Activated CD8-positive, alpha-beta T cell treated with anti-CD3 and anti-CD28 coated beads, Interleukin-2, amount 10 ng/mL, durations not matched to agents 7 days and 5 days (primary cell): Measurements from ENCODE around the gene LYST. TPM values are rescaled to one million over a fixed set of nuclear protein-coding genes. Genes with fewer than 3 reads are reported as not detected.
"Not testable (repeated sequence)": the region's sequence is repeated elsewhere in the genome, so short reads cannot be mapped to it uniquely, and the experiment has no call there.

Experiments used
- ATAC-seq: fragments of 150-1000 bp; cut with Tn5 transposase; one replicate; pipeline ENCODE4 v1.10.0; 2021; ENCODE audit warnings: moderate library complexity
- CTCF ChIA-PET: fragments of 350-600 bp; sonication (Branson Sonifier 250); formaldehyde crosslinking; loops from one replicate; lab custom pipeline; 2021; ENCODE audit warnings: antibody characterized with exemption; lab: Charles Lee
- POLR2A ChIA-PET: fragments of 350-600 bp; sonication (Branson Sonifier 250); formaldehyde crosslinking; loops from one replicate; lab custom pipeline; 2021; ENCODE audit warnings: antibody characterized with exemption; lab: Charles Lee
- DNase-seq: peaks from one replicate; pipeline ENCODE4 v3.0.0-alpha.2; 2020
- H3K27ac Mint-ChIP-seq: one replicate; pipeline ENCODE4 v1.8.0; 2021; ENCODE audit warnings: mild to moderate bottlenecking, mixed read lengths
- H3K27me3 Mint-ChIP-seq: one replicate; pipeline ENCODE4 v1.8.0; 2021; ENCODE audit warnings: low read depth, mixed read lengths
- H3K36me3 Mint-ChIP-seq: one replicate; pipeline ENCODE4 v1.8.0; 2021; ENCODE audit warnings: low read depth, mixed read lengths
- H3K4me1 Mint-ChIP-seq: one replicate; pipeline ENCODE4 v1.8.0; 2021; ENCODE audit warnings: low read depth, mixed read lengths
- H3K4me3 Mint-ChIP-seq: one replicate; pipeline ENCODE4 v1.8.0; 2021; ENCODE audit warnings: mild to moderate bottlenecking, mixed read lengths
- H3K9me3 Mint-ChIP-seq: one replicate; pipeline ENCODE4 v1.8.0; 2022; ENCODE audit warnings: mixed read lengths; ENCODE audit not compliant: insufficient read depth
- total RNA-seq, 2 experiments: library from RNA; stranded (reverse); gene quantifications; one replicate each; pipeline ENCODE4 v1.2.3, GENCODE V29; 2021

LYST gene
- total RNA-seq, 2 experiments from 2014 or later = 26.2 to 28.6 TPM

- no peaks in the 10 kb centered on the region for H3K27me3 Mint-ChIP-seq
- no peak for DNase-seq
- no peaks in the 10 kb centered on the region for H3K9me3 Mint-ChIP-seq
- H3K4me1 Mint-ChIP-seq = peaks cover 22% of the 10 kb centered on the region
- POLR2A ChIA-PET = interaction anchor here (1.2 kb wide), 1 partner anchor 14 kb away, joined by 3 read pairs; no protein-coding TSS in a partner anchor
- CTCF ChIA-PET = interaction anchor here (1.6 to 3.5 kb wide), 2 partner anchors 41 to 65 kb away, joined by 6 to 16 read pairs; no protein-coding TSS in a partner anchor
- no peak overlapping the region for H3K4me3 Mint-ChIP-seq
- H3K36me3 Mint-ChIP-seq = peaks cover 2% of the 10 kb centered on the region
- no peak for ATAC-seq
- H3K27ac Mint-ChIP-seq = no peak overlapping the region
These were observed 39.7 kb upstream of the LYST start for GRCh38 chr1:235906436-235906835.

- DNase-seq, H3K36me3 Mint-ChIP-seq, H3K9me3 Mint-ChIP-seq, H3K4me3 Mint-ChIP-seq, ATAC-seq, CTCF ChIA-PET, H3K27ac Mint-ChIP-seq, POLR2A ChIA-PET, H3K27me3 Mint-ChIP-seq: not testable (repeated sequence)
- H3K4me1 Mint-ChIP-seq = peaks cover 29% of the 10 kb centered on the region
These were observed 37.1 kb upstream of the LYST start for GRCh38 chr1:235903809-235904208.

- Mint-ChIP-seq H3K27me3 (no peaks in the 10 kb centered on the region), H3K36me3 (peaks cover 2% of the 10 kb centered on the region), H3K4me1 (peaks cover 33% of the 10 kb centered on the region), H3K27ac (no peak overlapping the region), H3K4me3 (no peak overlapping the region), H3K9me3 (no peaks in the 10 kb centered on the region)
- ChIA-PET CTCF (interaction anchor here (1.2 kb wide), 1 partner anchor 37 kb away, joined by 4 read pairs; no protein-coding TSS in a partner anchor), POLR2A (interaction anchor here (0.6 kb wide), 1 partner anchor 1223 kb away, joined by 4 read pairs; no protein-coding TSS in a partner anchor)
- ATAC-seq = no peak
- DNase-seq = no peak
These were observed 36.2 kb upstream of the LYST start for GRCh38 chr1:235902677-235903542.

GRCh38 chr1:235901461-235901860, 34.8 kb upstream of the LYST start:
- H3K4me3 Mint-ChIP-seq = no peak overlapping the region

GRCh38 chr1:235898126-235898525, 31.4 kb upstream of the LYST start:
- no peak overlapping the region for H3K4me3 Mint-ChIP-seq
- ChIA-PET CTCF (interaction anchor here (1.8 to 2.3 kb wide), 2 partner anchors 55 to 73 kb away, joined by 3 to 8 read pairs; no protein-coding TSS in a partner anchor), POLR2A (no interaction called here)
- no peak for DNase-seq
- peaks cover 27% of the 10 kb centered on the region for H3K4me1 Mint-ChIP-seq
- H3K9me3 Mint-ChIP-seq = no peaks in the 10 kb centered on the region
- H3K27me3 Mint-ChIP-seq = no peaks in the 10 kb centered on the region
- H3K36me3 Mint-ChIP-seq = no peaks in the 10 kb centered on the region
- ATAC-seq = no peak
- H3K27ac Mint-ChIP-seq = no peak overlapping the region

More at GRCh38 chr1:235901461-235901860, 34.8 kb upstream of the LYST start:
- Mint-ChIP-seq H3K9me3 (no peaks in the 10 kb centered on the region), H3K36me3 (peaks cover 2% of the 10 kb centered on the region), H3K27me3 (no peaks in the 10 kb centered on the region), H3K4me1 (peaks cover 27% of the 10 kb centered on the region), H3K27ac (no peak overlapping the region)
- DNase-seq (no peak), ATAC-seq (no peak)
- ChIA-PET CTCF (interaction anchor here (2.0 kb wide), 1 partner anchor 70 kb away, joined by 9 read pairs; no protein-coding TSS in a partner anchor), POLR2A (interaction anchor here (1.2 kb wide), 2 partner anchors 16 to 70 kb away, joined by 3 to 4 read pairs; no protein-coding TSS in a partner anchor)

GRCh38 chr1:235893840-235894239, 27.1 kb upstream of the LYST start:
- ChIA-PET CTCF (interaction anchor here (1.0 to 3.0 kb wide), 4 partner anchors 11 to 78 kb away, joined by 3 to 17 read pairs (median 5); no protein-coding TSS in a partner anchor), POLR2A (no interaction called here)
- Mint-ChIP-seq H3K4me1 (peaks cover 28% of the 10 kb centered on the region), H3K27ac (no peak overlapping the region), H3K9me3 (no peaks in the 10 kb centered on the region), H3K4me3 (no peak overlapping the region), H3K27me3 (no peaks in the 10 kb centered on the region), H3K36me3 (no peaks in the 10 kb centered on the region)
- no peak for ATAC-seq
- DNase-seq = no peak

GRCh38 chr1:235892734-235893413, 26.2 kb upstream of the LYST start:
- Mint-ChIP-seq H3K27me3 (no peaks in the 10 kb centered on the region), H3K36me3 (peaks cover 2% of the 10 kb centered on the region), H3K4me1 (peaks cover 34% of the 10 kb centered on the region), H3K27ac (no peak overlapping the region), H3K9me3 (no peaks in the 10 kb centered on the region), H3K4me3 (no peak overlapping the region)
- POLR2A ChIA-PET = interaction anchor here (0.7 to 1.4 kb wide), 4 partner anchors 14 to 106 kb away, joined by 3 to 4 read pairs (median 4); no protein-coding TSS in a partner anchor
- CTCF ChIA-PET = interaction anchor here (1.3 to 3.0 kb wide), 5 partner anchors 12 to 79 kb away, joined by 3 to 17 read pairs (median 4); no protein-coding TSS in a partner anchor
- ATAC-seq (no peak), DNase-seq (no peak)

GRCh38 chr1:235892202-235892601, 25.5 kb upstream of the LYST start:
- H3K27me3 Mint-ChIP-seq = no peaks in the 10 kb centered on the region

GRCh38 chr1:235888119-235888643, 21.5 kb upstream of the LYST start:
- POLR2A ChIA-PET = interaction anchor here (0.9 to 3.0 kb wide), 5 partner anchors 12 to 29 kb away, joined by 3 to 39 read pairs (median 9); no protein-coding TSS in a partner anchor
- H3K27ac Mint-ChIP-seq = peak overlapping the region; percentile 97

More at GRCh38 chr1:235892202-235892601, 25.5 kb upstream of the LYST start:
- CTCF ChIA-PET = interaction anchor here (1.5 to 3.0 kb wide), 3 partner anchors 19 to 80 kb away, joined by 3 to 17 read pairs (median 5); no protein-coding TSS in a partner anchor
- POLR2A ChIA-PET = interaction anchor here (0.7 to 1.4 kb wide), 4 partner anchors 14 to 107 kb away, joined by 3 to 4 read pairs (median 4); no protein-coding TSS in a partner anchor
- H3K27ac Mint-ChIP-seq = peak overlapping the region; percentile 40
- DNase-seq (no peak), ATAC-seq (no peak)
- H3K4me3 Mint-ChIP-seq = no peak overlapping the region
- peaks cover 2% of the 10 kb centered on the region for H3K36me3 Mint-ChIP-seq
- H3K9me3 Mint-ChIP-seq = no peaks in the 10 kb centered on the region
- H3K4me1 Mint-ChIP-seq = peaks cover 40% of the 10 kb centered on the region

GRCh38 chr1:235887676-235888075, 21.0 kb upstream of the LYST start:
- Mint-ChIP-seq H3K4me1 (peaks cover 63% of the 10 kb centered on the region), H3K27ac (peak overlapping the region; percentile 97), H3K4me3 (peak overlapping the region; percentile 72), H3K36me3 (peaks cover 6% of the 10 kb centered on the region), H3K9me3 (no peaks in the 10 kb centered on the region), H3K27me3 (no peaks in the 10 kb centered on the region)
- CTCF ChIA-PET = interaction anchor here (1.2 to 2.1 kb wide), 6 partner anchors 9 to 84 kb away, joined by 3 to 19 read pairs (median 6); partner anchors contain the start of gene LYST
- ATAC-seq (peak; percentile 33), DNase-seq (no peak)
- POLR2A ChIA-PET = interaction anchor here (0.9 to 3.0 kb wide), 6 partner anchors 11 to 83 kb away, joined by 3 to 39 read pairs (median 9); no protein-coding TSS in a partner anchor

More at GRCh38 chr1:235888119-235888643, 21.5 kb upstream of the LYST start:
- Mint-ChIP-seq H3K4me3 (peak overlapping the region; percentile 72), H3K36me3 (peaks cover 6% of the 10 kb centered on the region), H3K27me3 (no peaks in the 10 kb centered on the region), H3K4me1 (peaks cover 62% of the 10 kb centered on the region), H3K9me3 (no peaks in the 10 kb centered on the region)
- DNase-seq = peak; percentile 79
- CTCF ChIA-PET = interaction anchor here (1.4 to 2.1 kb wide), 4 partner anchors 19 to 84 kb away, joined by 4 to 19 read pairs (median 9); partner anchors contain the start of gene LYST
- ATAC-seq = peak; percentile 97
